MV-4-11 (cell line): ENCODE data around the gene INPP5K.
"Not testable (repeated sequence)": the region's sequence is repeated elsewhere in the genome, so short reads cannot be mapped to it uniquely, and the experiment has no call there.

ENCODE experiments used
- DNase-seq: peaks from one replicate; lab custom pipeline; 2025; lab: John Stamatoyannopoulos, UW

The INPP5K gene

GRCh38 chr17:1546292-1546922 lies 30.0 kb upstream of the INPP5K start:
- no peak for DNase-seq

GRCh38 chr17:1545618-1546017 lies 29.2 kb upstream of the INPP5K start:
- DNase-seq = no peak

- DNase-seq = no peak
Measured at GRCh38 chr17:1542316-1542715, 25.9 kb upstream of the INPP5K start.

- DNase-seq = no peak
Measured at GRCh38 chr17:1541367-1541904, 25.0 kb upstream of the INPP5K start.

- no peak for DNase-seq
Measured at GRCh38 chr17:1539811-1540210, 23.4 kb upstream of the INPP5K start.

GRCh38 chr17:1535737-1536136 lies 19.3 kb upstream of the INPP5K start:
- DNase-seq = no peak

GRCh38 chr17:1533661-1534325 lies 17.4 kb upstream of the INPP5K start:
- DNase-seq = no peak

- DNase-seq = peak; percentile 68
Measured at GRCh38 chr17:1532836-1533602, 16.6 kb upstream of the INPP5K start.

- no peak for DNase-seq
Measured at GRCh38 chr17:1529863-1530262, 13.5 kb upstream of the INPP5K start.

- not testable (repeated sequence) for DNase-seq
Measured at GRCh38 chr17:1526876-1527275, 10.5 kb upstream of the INPP5K start.

GRCh38 chr17:1522626-1523025 lies 6.2 kb upstream of the INPP5K start:
- DNase-seq = no peak

- DNase-seq = no peak
Measured at GRCh38 chr17:1521086-1521640, 4.8 kb upstream of the INPP5K start.

GRCh38 chr17:1519678-1520077 lies 3.3 kb upstream of the INPP5K start:
- peak; percentile 29 for DNase-seq

- DNase-seq = no peak
Measured at GRCh38 chr17:1518410-1518809, 2.0 kb upstream of the INPP5K start.

- DNase-seq = peak; percentile 67
Measured at GRCh38 chr17:1515640-1516387, 598 bp downstream of the INPP5K start.

- DNase-seq = no peak
Measured at GRCh38 chr17:1512351-1512750, 4.1 kb downstream of the INPP5K start.

GRCh38 chr17:1511756-1512321 lies 4.6 kb downstream of the INPP5K start:
- DNase-seq = no peak

GRCh38 chr17:1511290-1511689 lies 5.1 kb downstream of the INPP5K start:
- no peak for DNase-seq

GRCh38 chr17:1509290-1509881 lies 7.0 kb downstream of the INPP5K start:
- peak; percentile 31 for DNase-seq

GRCh38 chr17:1508709-1509108 lies 7.7 kb downstream of the INPP5K start:
- DNase-seq = not testable (repeated sequence)

- no peak for DNase-seq
Measured at GRCh38 chr17:1506649-1507267, 9.7 kb downstream of the INPP5K start.
